Lower leg skin (tissue), 4 donors: ENCODE measurements around the gene ATAD3C. TPM values are rescaled to one million over a fixed set of nuclear protein-coding genes. Genes with fewer than 3 reads are reported as not detected.
"Not testable (repeated sequence)": the region's sequence is repeated elsewhere in the genome, so short reads cannot be mapped to it uniquely, and the experiment has no call there.

Experiments used
- DNase-seq, 2 donors: peaks; one replicate each; pipeline ENCODE4 v3.0.0-alpha.2; 2019; ENCODE audit warnings: low spot score in 2 of 2
- H3K4me3 ChIP-seq: fragments of 200-600 bp; sonication (generic); 2 replicates; pipeline ENCODE4 v1.5.1; 2017; ENCODE audit warnings: mild to moderate bottlenecking, low read depth; ENCODE audit not compliant: poor library complexity, severe bottlenecking
- POLR2A ChIP-seq, 2 donors: fragments of 450-650 bp; IDR thresholded peaks; one replicate each; pipeline ENCODE4 v1.6.1; 2016 to 2017; ENCODE audit warnings: antibody characterized with exemption in 2 of 2, mild to moderate bottlenecking in 1 of 2, moderate library complexity in 1 of 2
- WGBS, 2 donors: methylation state at CpG; one replicate each; pipeline ENCODE4 v1.1.5; 2018; 5-methylcytosine and 5-hydroxymethylcytosine counted together
- intact Hi-C: fragments of 100-400 bp; cut with DNase I; formaldehyde crosslinking; loops from one replicate; pipeline ENCODE4 v1.15.0; 2023; ENCODE audit warnings: low total_unique reads
- total RNA-seq, 4 donors: library from RNA; depleted of rRNA; stranded (reverse); fragments of >200 nt; gene quantifications; one replicate each; pipeline ENCODE4 v1.1.0, GENCODE V29; 2016
- TF ChIP-seq, protein P1 (sequence below), 3 donors: fragments of 450-650 bp; IDR thresholded peaks; one replicate each; pipeline ENCODE4 v1.5.1; 2016; ENCODE audit warnings: antibody characterized with exemption in 3 of 3, mild to moderate bottlenecking in 3 of 3, moderate library complexity in 2 of 3

Gene ATAD3C
- total RNA-seq, 4 donors from 2014 or later = 0.17 to 2.1 (median 0.63) TPM

DNA sequence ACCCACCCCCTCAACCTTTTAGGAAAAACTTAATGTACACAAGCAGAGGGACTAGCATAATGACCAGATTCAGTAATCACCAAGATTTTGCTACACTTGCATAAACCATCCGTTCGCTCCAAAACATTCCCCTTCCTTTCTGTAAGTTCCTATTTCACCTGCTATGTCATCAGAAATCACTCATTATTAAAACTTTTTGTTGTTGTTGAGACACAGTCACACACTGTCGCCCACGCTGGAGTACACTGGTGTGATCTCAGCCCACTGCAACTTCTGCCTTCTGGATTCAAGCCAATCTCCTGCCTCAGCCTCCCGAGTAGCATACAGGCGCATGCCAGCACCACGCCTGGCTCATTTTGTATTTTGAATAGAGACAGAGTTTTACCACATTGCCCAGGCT lies 45.8 kb upstream of the ATAD3C start:
- intact Hi-C loops = no loop called here
- H3K4me3 ChIP-seq = no peak overlapping the region
- 80 to 84% methylated on average over 7 of the region's 7 CpGs for WGBS, 2 donors
- no peak for DNase-seq
- TF ChIP-seq, protein P1, sequence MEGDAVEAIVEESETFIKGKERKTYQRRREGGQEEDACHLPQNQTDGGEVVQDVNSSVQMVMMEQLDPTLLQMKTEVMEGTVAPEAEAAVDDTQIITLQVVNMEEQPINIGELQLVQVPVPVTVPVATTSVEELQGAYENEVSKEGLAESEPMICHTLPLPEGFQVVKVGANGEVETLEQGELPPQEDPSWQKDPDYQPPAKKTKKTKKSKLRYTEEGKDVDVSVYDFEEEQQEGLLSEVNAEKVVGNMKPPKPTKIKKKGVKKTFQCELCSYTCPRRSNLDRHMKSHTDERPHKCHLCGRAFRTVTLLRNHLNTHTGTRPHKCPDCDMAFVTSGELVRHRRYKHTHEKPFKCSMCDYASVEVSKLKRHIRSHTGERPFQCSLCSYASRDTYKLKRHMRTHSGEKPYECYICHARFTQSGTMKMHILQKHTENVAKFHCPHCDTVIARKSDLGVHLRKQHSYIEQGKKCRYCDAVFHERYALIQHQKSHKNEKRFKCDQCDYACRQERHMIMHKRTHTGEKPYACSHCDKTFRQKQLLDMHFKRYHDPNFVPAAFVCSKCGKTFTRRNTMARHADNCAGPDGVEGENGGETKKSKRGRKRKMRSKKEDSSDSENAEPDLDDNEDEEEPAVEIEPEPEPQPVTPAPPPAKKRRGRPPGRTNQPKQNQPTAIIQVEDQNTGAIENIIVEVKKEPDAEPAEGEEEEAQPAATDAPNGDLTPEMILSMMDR (IDR thresholded peaks at IDR 0.05) = no peak
- no peak for TF ChIP-seq POLR2A (IDR thresholded peaks at IDR 0.05)

- peak overlapping the region; percentile 95 for H3K4me3 ChIP-seq
- intact Hi-C loops = no loop called here
- 35 to 48% methylated on average over 36 to 43 of the region's 43 CpGs for WGBS, 2 donors
- TF ChIP-seq POLR2A (IDR thresholded peaks at IDR 0.05) = no peak
- TF ChIP-seq, protein P1 (IDR thresholded peaks at IDR 0.05) = no peak
- DNase-seq = no peak
Observed at GRCh38 chr1:1406101-1406820, 43.2 kb upstream of the ATAD3C start.

DNA sequence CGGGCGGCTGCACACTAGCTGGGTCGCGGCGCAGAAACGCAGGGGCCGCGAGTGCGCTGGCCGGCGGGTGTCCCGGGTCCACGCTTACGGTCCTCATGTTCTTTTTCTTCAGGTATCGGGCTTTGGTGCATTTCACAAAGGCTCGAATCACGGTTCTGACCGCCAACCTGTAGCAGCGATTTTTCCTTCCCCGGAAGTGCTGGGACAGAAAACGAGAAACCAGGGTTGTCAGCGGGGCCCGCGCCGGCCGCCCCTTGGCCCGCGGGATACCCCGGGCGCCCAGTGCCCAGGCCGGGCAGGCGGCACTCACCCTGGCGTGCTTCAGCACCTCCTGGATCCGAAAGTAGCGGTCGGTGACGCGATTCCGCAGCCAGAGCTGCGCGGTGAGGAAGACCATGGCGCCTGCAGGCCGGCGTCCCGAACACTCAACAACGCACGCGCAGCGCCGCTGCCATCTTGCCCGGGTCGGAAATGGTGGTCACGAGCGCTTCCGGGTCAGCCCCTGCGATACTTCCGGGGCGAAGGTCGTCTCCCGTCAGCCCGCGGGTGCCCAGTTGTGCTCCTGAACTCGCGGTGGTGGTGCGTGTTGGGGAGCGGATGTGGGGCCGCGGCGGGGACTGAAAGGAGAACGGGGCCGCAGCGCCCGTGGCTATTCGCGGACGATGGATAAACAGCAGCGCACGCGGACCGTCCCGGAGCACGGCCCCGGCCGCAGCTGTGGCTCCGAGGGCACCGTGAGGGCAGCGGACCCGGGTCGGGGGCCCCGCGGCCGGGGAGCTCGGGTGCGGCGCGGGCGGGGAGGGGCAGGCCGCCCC lies 42.5 kb upstream of the ATAD3C start, which contains the start of gene MRPL20:
Gene MRPL20 (minus strand): TSS at position 473 of the 815 bp plus-strand sequence. CDS start 76 bp downstream, at position 397.
- DNase-seq = peak; percentile 93 to 99
- peak in 1 of 2 donors; percentile 11 for TF ChIP-seq POLR2A (IDR thresholded peaks at IDR 0.05)
- TF ChIP-seq, protein P1 (IDR thresholded peaks at IDR 0.05) = no peak
- WGBS, 2 donors = 1% methylated on average over 61 to 78 of the region's 98 CpGs
- H3K4me3 ChIP-seq = peak within 1 kb of the TSS; percentile 95
- intact Hi-C loops = no loop called here

DNA sequence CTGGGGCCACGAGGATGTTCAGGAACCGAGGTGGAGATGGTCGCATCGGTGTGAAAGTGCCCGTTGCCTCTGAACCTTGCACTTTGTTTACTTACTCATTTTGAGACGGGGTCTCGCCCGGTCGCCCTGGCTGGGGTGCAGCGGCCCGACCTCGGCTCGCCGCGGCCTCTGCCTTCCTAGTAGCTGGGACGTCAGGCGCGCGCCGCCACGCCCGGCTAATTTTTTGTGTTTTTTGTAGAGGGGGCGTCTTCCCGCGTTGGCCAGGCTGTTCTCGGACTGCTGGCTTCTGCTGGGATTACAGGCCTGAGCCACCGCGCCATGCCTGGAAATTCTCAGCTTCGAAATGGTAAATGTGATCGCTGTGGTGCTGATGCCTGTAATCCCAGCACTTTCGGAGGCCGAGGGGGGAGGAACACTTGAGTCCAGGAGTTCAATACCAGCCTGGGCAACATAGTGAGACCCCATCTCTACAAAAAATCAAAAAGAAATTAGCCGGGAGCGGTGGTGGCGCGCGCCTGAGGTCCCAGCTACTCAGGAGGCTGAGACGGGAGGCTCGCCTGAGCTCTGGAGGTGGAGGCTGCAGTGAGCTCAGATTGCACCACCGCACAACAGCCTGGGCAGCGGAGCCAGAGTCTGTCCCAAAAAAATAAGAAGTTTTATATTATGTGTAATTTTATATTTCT lies 41.7 kb upstream of the ATAD3C start:
- TF ChIP-seq POLR2A (IDR thresholded peaks at IDR 0.05) = no peak
- TF ChIP-seq, protein P1 (IDR thresholded peaks at IDR 0.05) = no peak
- WGBS, 2 donors = 10 to 11% methylated on average over 40 to 41 of the region's 41 CpGs
- peak overlapping the region; percentile 95 for H3K4me3 ChIP-seq
- DNase-seq = no peak
- intact Hi-C loops = no loop called here

DNA sequence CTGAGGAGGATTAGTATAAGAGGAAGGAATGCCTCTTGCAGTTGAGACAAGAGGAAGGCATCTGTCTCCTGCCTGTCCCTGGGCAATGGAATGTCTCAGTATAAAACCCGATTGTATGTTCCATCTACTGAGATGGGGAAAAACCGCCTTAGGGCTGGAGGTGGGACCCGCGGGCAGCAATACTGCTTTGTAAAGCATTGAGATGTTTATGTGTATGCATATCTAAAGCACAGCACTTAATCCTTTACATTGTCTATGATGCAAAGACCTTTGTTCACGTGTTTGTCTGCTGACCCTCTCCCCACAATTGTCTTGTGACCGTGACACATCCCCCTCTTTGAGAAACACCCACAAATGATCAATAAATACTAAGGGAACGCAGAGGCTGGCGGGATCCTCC lies 39.3 kb upstream of the ATAD3C start:
- intact Hi-C loops, H3K4me3 ChIP-seq, DNase-seq: not testable (repeated sequence)
- 62 to 64% methylated on average over 8 of the region's 8 CpGs for WGBS, 2 donors

DNA sequence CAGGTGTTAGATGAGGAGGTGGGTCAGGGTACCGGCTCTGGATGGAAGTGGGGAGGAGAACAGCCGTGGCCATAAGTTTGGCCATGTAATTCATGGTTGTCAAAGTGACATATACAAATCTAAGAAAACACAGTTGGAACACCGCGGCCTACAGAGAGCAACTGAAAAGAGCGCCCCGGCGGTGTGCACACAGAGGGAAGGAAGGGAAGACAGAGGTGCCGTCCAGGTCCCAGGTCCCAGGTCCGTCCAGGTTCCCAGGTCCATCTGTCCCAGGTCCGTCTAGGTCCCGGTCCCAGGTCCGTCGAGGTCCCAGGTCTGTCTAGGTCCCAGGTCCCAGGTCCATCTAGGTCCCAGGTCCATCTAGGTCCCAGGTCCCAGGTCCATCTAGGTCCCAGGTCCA lies 37.9 kb upstream of the ATAD3C start:
- DNase-seq = no peak
- TF ChIP-seq POLR2A (IDR thresholded peaks at IDR 0.05) = no peak
- TF ChIP-seq, protein P1 (IDR thresholded peaks at IDR 0.05) = no peak
- intact Hi-C loops = no loop called here
- H3K4me3 ChIP-seq = no peak overlapping the region
- 97 to 98% methylated on average over 13 of the region's 13 CpGs for WGBS, 2 donors

DNA sequence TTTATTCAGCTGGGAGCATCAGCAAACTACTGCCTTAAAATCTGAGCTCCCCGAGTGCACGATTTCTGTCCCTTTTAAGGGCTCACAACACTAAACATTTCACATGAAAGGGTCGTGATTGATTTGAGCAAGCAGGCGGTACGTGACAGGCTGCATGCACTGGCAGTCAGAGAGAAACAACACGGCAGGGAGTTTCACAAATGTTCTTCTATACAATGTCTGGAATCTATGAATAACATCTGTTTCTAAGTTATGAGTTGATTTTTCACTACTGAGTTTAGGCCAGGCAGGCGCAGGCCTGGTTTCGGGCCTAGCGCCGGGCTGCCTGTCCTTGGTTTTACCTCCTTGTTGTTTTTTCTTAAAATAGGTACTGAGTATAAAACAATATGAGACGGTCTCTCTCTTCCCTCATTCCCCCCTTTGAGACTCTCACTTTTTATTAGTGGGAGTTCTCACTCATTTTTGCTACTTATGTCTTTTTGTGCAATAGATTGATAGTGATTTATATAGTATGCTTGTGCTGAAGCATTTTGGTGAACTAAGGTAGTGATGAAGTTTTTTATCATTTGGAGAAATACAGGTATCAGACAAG lies 37.1 kb upstream of the ATAD3C start:
- intact Hi-C loops, DNase-seq, H3K4me3 ChIP-seq: not testable (repeated sequence)
- 72 to 84% methylated on average over 11 of the region's 11 CpGs for WGBS, 2 donors
